Stimulated activated naive CD8-positive, alpha-beta T cell treated with anti-CD3 and anti-CD28 coated beads, Interleukin-15, Interleukin-2, amounts not matched to agents 100 U/mL and 50 U/mL, for 24 hours (primary cell): ENCODE measurements around the gene SLC27A3.
"Not testable (repeated sequence)": the region's sequence is repeated elsewhere in the genome, so short reads cannot be mapped to it uniquely, and the experiment has no call there.

Source experiments
- ATAC-seq: fragments of 150-1000 bp; cut with Tn5 transposase; one replicate; pipeline ENCODE4 v1.10.0; 2021
- DNase-seq: peaks from one replicate; pipeline ENCODE4 v3.0.0; 2021

The SLC27A3 gene

GRCh38 chr1:153779781-153780541 is 4.8 kb downstream of the SLC27A3 start:
- ATAC-seq (no peak), DNase-seq (no peak)

- no peak for ATAC-seq
These were observed 5.3 kb downstream of the SLC27A3 start for GRCh38 chr1:153780551-153780950.

DNA sequence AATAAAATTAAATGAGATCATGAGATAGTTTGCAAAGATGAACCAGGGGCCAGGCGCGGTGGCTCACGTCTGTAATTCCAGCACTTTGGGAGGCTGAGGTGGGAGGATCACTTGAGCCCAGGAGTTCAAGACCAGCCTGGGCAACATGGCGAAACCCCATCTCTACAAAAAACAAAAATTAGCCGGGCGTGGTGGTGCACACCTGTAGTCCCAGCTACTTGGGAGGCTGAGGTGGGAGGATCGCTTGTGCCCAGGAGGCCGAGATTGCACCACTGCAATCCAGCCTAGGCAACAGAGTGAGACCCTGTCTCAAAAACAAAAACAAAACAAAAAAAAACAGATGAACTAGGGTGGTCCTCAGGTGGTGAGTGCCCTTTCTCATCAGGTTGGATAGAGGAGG is 7.4 kb downstream of the SLC27A3 start:
- not testable (repeated sequence) for DNase-seq, ATAC-seq

More at GRCh38 chr1:153780551-153780950, 5.3 kb downstream of the SLC27A3 start:
- DNase-seq = no peak

DNA sequence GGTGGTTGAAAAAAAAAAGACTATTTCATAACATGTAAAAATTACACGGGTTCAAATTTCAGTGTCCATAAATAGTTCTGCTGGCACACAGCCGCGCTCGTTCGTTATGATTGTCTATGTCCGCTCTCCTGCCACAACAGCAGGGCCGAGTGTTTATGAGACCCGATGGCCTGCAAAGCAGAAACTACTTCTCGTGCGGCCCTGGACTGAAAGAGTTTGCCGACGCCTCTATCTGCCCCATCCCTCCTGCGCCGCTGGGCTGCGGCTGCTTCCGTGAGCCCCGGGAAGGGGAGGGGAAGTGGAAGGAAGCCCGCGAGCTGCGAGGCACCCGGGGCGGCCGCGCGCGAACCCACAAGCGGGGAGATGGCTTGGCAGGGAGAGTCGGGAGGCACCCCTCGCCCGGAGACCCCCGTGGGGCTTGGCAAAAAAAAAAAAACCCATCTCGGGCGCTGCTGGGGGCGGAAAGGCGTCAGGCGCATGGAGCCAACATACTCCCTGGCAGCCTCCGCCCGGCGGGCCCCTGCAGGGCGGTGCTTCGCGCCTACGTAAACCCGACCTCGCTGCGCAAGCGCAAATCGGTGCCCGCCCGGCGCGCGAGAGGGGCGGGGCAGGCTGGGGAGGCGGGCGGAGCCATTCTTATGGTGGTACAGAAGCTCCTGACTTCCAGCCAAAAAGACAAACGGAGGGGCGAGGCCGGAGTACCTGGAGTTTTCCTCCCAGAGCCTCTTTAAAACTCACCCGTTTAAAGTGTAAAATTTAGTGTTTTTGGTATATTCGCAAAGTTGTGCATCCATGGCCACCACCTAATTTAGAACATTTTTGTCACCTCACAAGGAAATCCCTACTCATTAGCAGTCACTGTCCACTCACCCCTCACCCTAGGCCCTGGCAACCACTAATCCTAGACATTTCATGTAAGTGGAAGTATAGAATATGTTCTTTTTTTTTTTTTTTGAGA is 8.3 kb downstream of the SLC27A3 start:
- peak; percentile 95 for ATAC-seq
- peak; percentile 95 for DNase-seq

- ATAC-seq (no peak), DNase-seq (no peak)
These were observed 11.0 kb downstream of the SLC27A3 start for GRCh38 chr1:153786038-153786790.

DNA sequence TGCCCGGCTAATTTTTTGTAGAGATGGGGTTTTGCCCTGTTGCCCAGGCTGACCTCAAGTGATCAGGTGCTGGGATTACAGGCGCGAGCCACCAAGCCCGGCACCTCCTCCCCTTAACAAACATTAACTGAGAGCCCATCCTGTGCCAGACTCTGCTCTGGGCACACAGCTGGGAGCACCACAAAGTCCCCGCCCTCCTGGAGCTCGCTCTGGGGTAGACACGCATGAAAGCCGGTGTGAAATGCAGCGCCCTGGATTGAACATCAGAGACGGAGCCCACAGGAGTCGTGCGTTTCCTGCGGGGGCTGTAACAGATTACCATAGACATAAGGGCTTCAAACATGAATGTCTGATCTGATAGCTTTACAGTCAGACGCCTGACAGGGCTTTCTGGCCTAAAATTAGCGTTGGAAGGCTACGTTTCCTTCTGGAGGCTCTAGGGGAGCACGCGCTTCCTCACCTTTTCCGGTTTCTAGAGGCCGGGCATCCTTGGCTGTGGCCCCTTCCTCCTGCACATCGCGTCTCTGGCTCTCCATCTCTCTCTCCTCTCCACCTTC is 14.3 kb downstream of the SLC27A3 start:
- ATAC-seq (no peak), DNase-seq (no peak)

- no peak for DNase-seq
- no peak for ATAC-seq
These were observed 15.2 kb downstream of the SLC27A3 start for GRCh38 chr1:153790313-153790965.

DNA sequence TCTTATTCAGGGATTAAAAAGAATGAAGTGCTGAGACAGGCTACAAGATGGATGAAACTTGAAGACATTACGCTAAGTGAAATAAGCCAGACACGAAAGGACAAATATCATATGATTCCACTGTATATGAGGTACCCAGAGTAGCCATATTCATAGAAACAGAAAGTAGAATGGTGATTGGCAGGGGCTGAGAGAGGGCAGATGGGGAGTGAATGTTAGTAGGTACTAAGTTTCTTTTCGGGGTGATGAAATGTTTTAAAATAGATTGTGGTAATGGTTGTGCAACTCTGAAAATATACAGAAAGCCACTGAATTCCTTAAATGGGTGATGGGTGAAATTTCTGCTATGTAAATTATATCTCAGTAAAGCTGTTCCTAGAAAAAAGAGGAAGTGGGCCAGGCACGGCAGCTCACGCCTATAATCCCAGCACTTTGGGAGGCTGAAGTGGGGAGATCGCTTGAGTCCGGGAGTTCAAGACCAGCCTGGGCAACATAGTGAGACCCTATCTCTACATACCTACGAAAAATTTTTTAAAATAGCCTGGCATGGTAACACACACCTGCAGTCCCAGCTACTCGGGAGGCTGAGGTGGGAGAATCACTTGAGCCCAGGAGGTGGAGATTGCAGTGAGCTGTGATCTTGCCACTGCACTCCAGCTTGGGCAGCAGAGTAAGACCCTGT is 15.9 kb downstream of the SLC27A3 start:
- no peak for DNase-seq
- peak; percentile 86 for ATAC-seq

- ATAC-seq = peak; percentile 61
These were observed 16.5 kb downstream of the SLC27A3 start for GRCh38 chr1:153791648-153792253.

GRCh38 chr1:153792631-153793041 is 17.4 kb downstream of the SLC27A3 start:
- DNase-seq (no peak), ATAC-seq (no peak)

More at GRCh38 chr1:153791648-153792253, 16.5 kb downstream of the SLC27A3 start:
- peak; percentile 55 for DNase-seq

- ATAC-seq (no peak), DNase-seq (no peak)
These were observed 18.2 kb downstream of the SLC27A3 start for GRCh38 chr1:153793261-153793972.

DNA sequence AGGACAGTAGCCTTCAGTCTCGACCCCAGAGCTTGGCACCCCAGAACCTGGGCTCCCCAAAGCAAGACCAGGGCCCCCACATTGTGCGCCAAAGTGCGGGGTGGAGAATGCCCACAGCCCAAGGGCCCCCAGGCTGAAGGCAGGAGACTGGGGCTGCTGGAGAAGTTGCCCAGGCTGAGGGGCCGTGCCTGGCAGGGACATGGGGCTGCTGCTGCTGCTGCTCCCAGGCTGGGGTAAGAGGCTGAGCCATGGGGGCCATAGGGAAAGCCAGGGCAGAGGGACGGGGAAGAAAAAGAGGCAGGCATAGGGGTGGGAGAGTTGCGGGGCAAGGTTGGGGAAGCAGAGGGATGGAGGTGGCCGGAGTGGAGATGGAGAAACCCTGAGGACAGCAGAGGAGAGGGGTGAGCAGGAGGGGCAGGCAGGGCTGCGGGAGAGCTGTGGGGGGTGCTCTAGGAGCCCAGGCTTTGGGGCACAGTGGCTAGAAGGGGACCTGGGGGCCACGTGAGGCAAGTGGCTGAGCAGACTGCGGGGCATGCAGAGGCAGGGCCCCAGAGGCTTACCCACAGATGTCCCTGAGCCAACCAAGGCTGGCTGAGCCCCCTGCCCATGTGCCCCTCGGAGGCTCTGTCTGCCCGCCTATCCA is 18.9 kb downstream of the SLC27A3 start:
- DNase-seq = no peak

DNA sequence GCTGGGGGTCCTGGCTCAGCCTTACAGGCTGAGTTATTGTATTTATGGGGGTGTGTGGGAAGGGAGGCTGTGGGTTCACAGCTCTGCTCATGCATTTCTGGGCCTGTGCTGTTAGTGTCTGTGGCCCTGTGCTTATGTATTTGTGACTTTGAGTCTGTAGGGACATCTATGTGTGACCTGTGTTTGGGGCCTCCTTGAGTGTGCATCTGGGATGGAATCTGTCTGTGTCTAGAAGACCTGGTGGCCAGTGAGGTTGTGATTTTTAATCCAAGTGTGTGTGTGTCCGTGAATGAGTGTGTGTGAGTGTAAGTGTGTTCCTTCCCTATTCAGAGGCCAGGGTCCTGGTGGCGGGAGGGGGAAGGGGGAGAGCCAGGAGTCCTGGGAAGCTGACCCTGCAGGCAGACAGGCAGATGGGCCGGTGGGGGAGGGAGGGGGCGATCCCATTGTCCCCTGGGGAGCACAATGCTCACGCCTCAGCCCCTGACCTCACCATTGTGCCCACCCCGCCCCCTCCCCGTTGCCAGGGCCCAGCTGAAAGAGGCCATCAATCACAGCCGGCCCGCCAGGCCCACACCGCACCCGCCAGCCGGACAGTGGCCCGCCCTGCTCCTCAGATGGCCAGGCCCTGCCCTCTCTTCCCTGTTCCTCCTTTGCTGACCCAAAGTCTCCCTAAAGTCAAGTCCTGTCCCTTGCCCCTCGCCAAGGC is 19.6 kb downstream of the SLC27A3 start:
- no peak for DNase-seq

More for the DNA sequence above, 18.9 kb downstream of the SLC27A3 start:
- ATAC-seq = no peak

DNA sequence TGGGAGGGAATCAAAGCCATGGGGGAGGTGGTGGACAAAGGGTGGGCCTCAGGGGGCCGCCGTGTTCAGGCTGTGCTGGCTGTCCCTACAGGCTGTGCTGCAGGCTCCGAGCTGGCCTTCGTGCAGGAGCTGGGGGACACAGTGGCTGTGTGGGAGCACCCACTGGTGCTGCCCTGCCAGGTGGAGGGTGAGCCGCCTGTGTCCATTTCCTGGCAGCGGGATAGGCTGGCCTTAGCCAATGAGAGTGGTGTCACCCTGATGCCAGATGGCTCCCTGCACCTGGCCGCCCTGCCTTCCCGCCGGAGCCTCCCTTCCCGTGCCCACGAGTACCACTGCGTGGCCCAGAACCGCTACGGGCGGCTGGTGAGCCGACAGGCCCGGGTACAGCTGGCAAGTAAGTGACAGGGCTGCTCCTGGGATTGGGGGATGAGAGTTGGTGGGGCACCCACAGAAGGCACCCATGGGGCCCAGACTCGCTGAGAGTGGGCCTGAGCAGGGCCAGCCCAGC is 20.2 kb downstream of the SLC27A3 start:
- ATAC-seq (no peak), DNase-seq (no peak)

More for the DNA sequence above, 19.6 kb downstream of the SLC27A3 start:
- no peak for ATAC-seq

- ATAC-seq = no peak
- DNase-seq = no peak
These were observed 21.0 kb downstream of the SLC27A3 start for GRCh38 chr1:153795934-153796785.

- peak; percentile 85 for DNase-seq
- ATAC-seq = peak; percentile 68
These were observed 21.8 kb downstream of the SLC27A3 start for GRCh38 chr1:153796786-153797659.
